Measurements from ENCODE around the gene ATAD3B. TPM values are rescaled to one million over a fixed set of nuclear protein-coding genes. Genes with fewer than 3 reads are reported as not detected.

The ATAD3B gene
- polyA plus RNA-seq, 1 donor (not counting 4 experiments of a cell fraction or from before 2014, with no cell fraction given) = 20.6 TPM

GRCh38 chr1:1537626-1538250, 66.2 kb downstream of the ATAD3B start:
- Histone ChIP-seq H3K4me1 (ENCODE audit: control insufficient read depth, extremely low read depth, insufficient read depth, low read length) (no peaks in the 10 kb centered on the region), H3K36me3 (ENCODE audit: control insufficient read depth in 2 of 2, extremely low read depth in 1 of 2, insufficient read depth in 2 of 2, low read length in 2 of 2) (peaks cover 10 to 11% of the 10 kb centered on the region in 2 experiments), H3K9me3 (ENCODE audit: control insufficient read depth, low read depth, low read length) (no peaks in the 10 kb centered on the region), H3K4me3 (ENCODE audit: control insufficient read depth in 2 of 3, extremely low read depth in 1 of 3, insufficient read depth in 2 of 3, low read depth in 1 of 3, low read length in 3 of 3) (no peak overlapping the region), H3K27me3 (ENCODE audit: control insufficient read depth, extremely low read depth, insufficient read depth, low read length) (no peaks in the 10 kb centered on the region), H3K79me2 (ENCODE audit: control insufficient read depth, insufficient read depth, low read length) (no peaks in the 10 kb centered on the region), H3K9ac (ENCODE audit: control insufficient read depth, extremely low read depth, insufficient read depth, low read length) (no peak overlapping the region), H3K27ac (ENCODE audit: control insufficient read depth, insufficient read depth, low read length) (no peak overlapping the region), H3K4me2 (ENCODE audit: control insufficient read depth, extremely low read depth, insufficient read depth, low read depth, low read length) (no peak overlapping the region), H3K9me1 (ENCODE audit: control insufficient read depth, extremely low read depth, insufficient read depth, low read length) (no peaks in the 10 kb centered on the region), H4K20me1 (ENCODE audit: control insufficient read depth, extremely low read depth, insufficient read depth, low read length) (no peaks in the 10 kb centered on the region), H2AFZ (ENCODE audit: control insufficient read depth, low read length) (no peak overlapping the region)
- DNase-seq (ENCODE audit: low read depth, low spot score) (no peak), FAIRE-seq (no peak)
- no peak for TF ChIP-seq CTCF (optimal IDR thresholded peaks at IDR 0.05 in 1 of 3, IDR thresholded peaks at IDR 0.05 in 1 of 3, conservative IDR thresholded peaks at IDR 0.05 in 1 of 3; ENCODE audit: extremely low read depth in 1 of 3, insufficient read depth in 2 of 3, low read length in 3 of 3)
- TF ChIP-seq EZH2 (IDR thresholded peaks at IDR 0.05; ENCODE audit: low read length) = no peak
- dilution Hi-C loops (cut with MboI; ENCODE audit: extremely low pct_ligation_motif_present, low sequenced_read_pairs) = no loop called here

GRCh38 chr1:1538334-1538733, 66.8 kb downstream of the ATAD3B start:
- Histone ChIP-seq H3K4me2 (ENCODE audit: control insufficient read depth, extremely low read depth, insufficient read depth, low read depth, low read length) (no peak overlapping the region), H3K9me3 (ENCODE audit: control insufficient read depth, low read depth, low read length) (no peaks in the 10 kb centered on the region), H3K79me2 (ENCODE audit: control insufficient read depth, insufficient read depth, low read length) (no peaks in the 10 kb centered on the region), H2AFZ (ENCODE audit: control insufficient read depth, low read length) (no peak overlapping the region), H3K9me1 (ENCODE audit: control insufficient read depth, extremely low read depth, insufficient read depth, low read length) (no peaks in the 10 kb centered on the region), H3K4me1 (ENCODE audit: control insufficient read depth, extremely low read depth, insufficient read depth, low read length) (no peaks in the 10 kb centered on the region), H3K27me3 (ENCODE audit: control insufficient read depth, extremely low read depth, insufficient read depth, low read length) (no peaks in the 10 kb centered on the region), H4K20me1 (ENCODE audit: control insufficient read depth, extremely low read depth, insufficient read depth, low read length) (no peaks in the 10 kb centered on the region), H3K4me3 (ENCODE audit: control insufficient read depth in 2 of 3, extremely low read depth in 1 of 3, insufficient read depth in 2 of 3, low read depth in 1 of 3, low read length in 3 of 3) (no peak overlapping the region), H3K27ac (ENCODE audit: control insufficient read depth, insufficient read depth, low read length) (no peak overlapping the region), H3K9ac (ENCODE audit: control insufficient read depth, extremely low read depth, insufficient read depth, low read length) (no peak overlapping the region), H3K36me3 (ENCODE audit: control insufficient read depth in 2 of 2, extremely low read depth in 1 of 2, insufficient read depth in 2 of 2, low read length in 2 of 2) (peaks cover 11 to 15% of the 10 kb centered on the region in 2 experiments)
- TF ChIP-seq EZH2 (IDR thresholded peaks at IDR 0.05; ENCODE audit: low read length) = no peak
- TF ChIP-seq CTCF (optimal IDR thresholded peaks at IDR 0.05 in 1 of 3, IDR thresholded peaks at IDR 0.05 in 1 of 3, conservative IDR thresholded peaks at IDR 0.05 in 1 of 3; ENCODE audit: extremely low read depth in 1 of 3, insufficient read depth in 2 of 3, low read length in 3 of 3) = no peak
- DNase-seq (ENCODE audit: low read depth, low spot score) (no peak), FAIRE-seq (no peak)
- dilution Hi-C loops (cut with MboI; ENCODE audit: extremely low pct_ligation_motif_present, low sequenced_read_pairs) = no loop called here
